Activated effector memory CD4-positive, alpha-beta T cell treated with Interleukin-2 at 50 U/mL for 16 hours (primary cell): ENCODE results near the gene CTU2.
A peak's percentile ranks its signal among the peaks of the same experiment; 100 is the strongest.

Experiments used
- DNase-seq: peaks from one replicate; pipeline ENCODE4 v3.0.0-alpha.2; 2020

The CTU2 gene

DNA sequence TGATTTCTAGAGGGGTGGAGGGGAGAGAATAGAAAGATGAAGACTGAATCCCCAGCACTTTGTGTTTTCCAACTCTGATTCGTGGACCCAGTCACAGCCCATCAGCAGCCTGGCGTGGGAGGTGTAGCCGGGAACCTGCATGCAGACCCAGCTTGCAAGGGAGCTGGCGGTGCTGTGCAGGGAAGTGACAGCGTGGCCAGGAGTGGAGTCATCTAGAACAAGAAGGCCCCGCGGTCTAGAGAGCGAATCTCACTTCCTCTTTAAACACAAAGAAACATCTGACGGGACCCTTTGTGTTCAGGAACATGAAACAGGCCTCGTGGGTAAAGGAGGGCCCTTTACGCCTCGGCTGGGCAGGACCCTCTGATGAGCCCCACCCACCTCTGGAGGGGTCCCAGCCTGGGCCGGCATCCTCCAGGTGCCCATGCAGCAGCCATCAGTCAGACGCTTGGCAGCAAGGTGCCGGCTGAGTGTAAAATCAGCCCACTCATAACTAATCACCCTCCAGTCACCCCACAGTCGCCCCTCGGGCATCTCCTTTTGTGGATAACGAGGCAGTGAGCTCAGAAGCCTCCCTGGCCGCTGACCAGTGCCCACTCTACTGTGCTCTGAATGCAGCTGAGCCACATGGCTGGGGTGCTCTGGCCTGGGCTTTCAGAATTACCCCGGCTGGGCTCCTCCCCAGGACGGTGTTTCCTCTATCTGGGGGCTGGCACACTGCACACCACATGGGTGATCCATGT lies 24.4 kb upstream of the CTU2 start:
- peak; percentile 38 for DNase-seq

DNA sequence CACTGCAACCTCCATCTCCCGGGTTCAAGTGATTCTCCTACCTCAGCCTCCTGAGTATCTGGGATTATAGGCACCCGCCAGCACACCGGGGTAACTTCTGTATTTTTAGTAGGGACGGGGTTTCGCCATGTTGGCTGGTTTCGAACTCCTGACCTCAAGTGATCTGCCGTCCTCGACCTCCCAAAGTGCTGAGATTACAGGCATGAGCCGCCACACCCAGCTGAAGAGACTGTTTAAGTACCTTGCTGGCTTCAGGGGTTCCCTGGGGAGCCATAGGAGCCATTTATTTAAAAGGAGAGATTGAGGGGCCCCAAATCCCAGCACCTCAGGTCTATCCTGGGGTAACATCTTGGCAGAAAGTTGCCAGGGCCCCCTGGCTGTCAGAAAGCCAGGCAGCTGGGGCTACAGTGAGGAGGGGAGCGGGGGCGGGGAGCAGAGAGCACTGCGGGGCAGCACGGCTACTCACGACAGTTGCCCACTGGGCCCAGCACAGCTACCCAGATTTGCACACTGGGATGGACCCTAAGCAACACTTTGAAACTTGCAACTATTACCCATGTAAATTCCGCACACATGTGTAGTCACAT lies 21.6 kb upstream of the CTU2 start:
- DNase-seq, result no peak

- DNase-seq, result peak; percentile 55
Observed at GRCh38 chr16:88685156-88686061, 20.9 kb upstream of the CTU2 start.

DNA sequence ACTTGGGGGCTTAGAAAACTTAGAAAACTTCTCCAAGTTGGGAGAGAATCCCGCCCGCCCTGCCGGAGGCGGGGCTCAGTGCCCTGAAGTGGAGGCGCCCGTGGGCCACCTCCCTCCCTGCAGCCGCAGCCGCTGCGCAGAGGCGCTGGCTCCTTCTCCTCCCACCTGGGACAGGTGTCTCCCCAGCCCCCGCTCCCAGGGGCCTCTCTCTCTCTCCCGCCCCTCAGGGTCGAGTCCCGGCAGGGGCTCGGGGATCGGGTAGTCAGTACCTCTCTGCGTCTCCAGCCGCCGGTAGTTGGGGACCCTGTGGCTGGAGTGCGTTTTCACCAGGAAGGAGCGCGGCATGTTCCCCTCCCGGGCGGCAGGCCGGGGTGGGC lies 20.3 kb upstream of the CTU2 start:
- DNase-seq, result peak; percentile 40

DNA sequence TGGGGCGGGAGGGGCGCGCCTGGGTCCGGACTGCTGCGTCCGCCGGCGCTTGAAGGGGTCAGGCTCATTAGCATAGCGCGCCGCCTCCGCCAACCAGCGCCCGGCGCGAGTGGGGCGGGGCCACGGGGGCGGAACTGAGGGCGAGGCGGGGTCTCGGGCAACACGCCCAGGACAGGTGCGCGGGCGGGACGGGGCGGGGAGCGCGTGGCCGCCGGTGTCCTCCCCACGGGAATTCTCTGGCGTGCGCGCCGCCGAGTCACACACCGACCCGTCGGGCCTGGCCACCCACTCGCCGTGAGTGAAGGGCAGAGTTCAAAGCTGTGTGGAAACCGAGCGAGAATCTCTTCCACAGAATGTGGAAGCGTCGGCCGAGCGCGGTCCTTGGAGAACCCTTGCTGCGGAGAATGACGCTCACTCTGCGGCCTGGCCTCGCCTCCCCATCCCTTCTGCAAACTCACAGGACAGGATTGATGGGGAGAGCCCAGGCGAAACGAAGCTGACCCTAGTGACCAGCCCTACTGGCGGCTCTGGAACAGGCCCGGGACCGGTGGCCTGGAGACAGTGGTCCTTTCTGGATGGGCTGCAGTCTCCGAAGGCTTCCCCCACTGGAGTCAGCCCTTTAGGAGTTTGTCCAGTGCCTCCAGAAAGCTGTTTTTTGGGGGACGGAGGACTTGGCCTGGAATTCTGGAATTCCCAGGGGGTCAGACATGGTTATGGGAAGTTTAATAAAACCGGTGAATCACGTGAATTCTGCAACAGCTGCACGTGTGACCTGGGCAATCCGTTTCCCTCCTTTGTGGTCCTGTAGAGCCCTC lies 19.7 kb upstream of the CTU2 start, which contains the start of gene SNAI3:
SNAI3 (minus strand) TSS at position 69 of the 815 bp plus-strand sequence. CDS start 101 bp downstream, outside the sequence.
- DNase-seq, result peak; percentile 81

DNA sequence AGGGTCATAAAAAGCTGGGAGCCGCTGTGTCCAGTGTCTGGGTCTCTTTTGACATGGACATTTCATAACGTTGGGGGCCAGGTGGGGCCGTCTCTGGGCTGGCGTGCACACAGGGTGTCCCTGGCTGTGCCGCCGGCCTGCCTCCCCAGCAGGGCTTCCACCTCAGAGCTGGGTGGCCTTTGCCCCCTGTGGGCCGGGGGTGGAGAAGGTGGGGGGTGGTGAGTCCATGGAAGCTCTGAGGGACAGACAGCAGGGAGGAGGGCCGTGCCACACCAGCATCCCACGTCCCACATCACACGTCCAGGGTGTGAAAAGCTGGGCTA lies 19.1 kb upstream of the CTU2 start:
- no peak for DNase-seq

DNA sequence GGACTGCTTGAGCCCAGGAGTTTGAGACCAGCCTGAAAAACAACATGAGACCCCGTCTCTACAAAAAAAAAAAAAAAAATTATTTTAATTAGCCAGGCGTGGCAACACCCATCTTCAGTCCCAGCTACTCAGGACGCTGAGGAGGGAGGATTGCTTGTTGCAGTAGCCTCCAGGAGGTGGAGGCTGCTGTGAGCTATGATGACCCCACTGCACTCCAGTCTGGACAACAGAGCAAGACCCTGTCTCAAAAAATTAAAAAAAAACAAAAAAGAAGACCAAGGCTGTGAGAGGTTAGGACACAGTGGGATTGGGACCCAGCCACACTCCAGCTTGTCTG lies 18.7 kb upstream of the CTU2 start:
- DNase-seq, result no peak

DNA sequence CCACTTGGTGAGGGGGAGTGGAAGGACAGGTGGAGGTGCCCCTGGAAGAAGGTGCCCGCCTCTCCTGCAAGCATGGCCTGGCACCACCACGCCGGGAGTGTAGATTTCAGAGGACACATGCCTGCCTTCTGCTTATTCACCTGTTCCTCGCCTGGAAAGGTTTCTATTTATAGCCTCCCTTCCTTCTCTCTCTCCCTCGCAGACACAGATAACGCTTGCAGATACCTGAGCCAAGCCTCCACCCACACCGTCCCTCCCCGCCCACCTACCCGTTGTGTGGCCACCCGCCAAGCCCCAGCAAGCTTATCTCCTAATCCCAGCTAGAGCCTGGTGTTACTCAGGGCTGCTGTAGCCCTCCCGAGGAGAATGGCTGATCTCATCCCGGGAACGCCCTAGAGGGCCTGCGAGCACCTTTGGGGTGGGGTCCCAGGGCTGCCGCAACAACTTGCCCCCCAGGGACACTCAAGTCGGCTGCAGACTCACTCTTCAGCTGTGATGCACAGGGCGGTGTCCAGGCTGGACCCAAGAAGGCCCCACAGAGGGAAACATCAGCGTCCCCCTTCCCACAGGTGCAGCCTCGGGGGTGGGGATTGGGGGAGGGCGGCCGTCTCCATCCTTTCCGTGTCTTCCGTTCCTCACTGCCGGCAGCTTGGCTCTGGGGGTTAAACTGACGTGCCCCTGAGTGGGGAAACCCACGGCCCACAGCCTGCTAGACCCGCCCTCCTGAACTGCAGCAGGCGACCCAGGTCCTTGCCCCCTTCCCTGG lies 18.1 kb upstream of the CTU2 start:
- DNase-seq, result no peak

GRCh38 chr16:88690341-88691128 lies 15.8 kb upstream of the CTU2 start:
- DNase-seq, result no peak

DNA sequence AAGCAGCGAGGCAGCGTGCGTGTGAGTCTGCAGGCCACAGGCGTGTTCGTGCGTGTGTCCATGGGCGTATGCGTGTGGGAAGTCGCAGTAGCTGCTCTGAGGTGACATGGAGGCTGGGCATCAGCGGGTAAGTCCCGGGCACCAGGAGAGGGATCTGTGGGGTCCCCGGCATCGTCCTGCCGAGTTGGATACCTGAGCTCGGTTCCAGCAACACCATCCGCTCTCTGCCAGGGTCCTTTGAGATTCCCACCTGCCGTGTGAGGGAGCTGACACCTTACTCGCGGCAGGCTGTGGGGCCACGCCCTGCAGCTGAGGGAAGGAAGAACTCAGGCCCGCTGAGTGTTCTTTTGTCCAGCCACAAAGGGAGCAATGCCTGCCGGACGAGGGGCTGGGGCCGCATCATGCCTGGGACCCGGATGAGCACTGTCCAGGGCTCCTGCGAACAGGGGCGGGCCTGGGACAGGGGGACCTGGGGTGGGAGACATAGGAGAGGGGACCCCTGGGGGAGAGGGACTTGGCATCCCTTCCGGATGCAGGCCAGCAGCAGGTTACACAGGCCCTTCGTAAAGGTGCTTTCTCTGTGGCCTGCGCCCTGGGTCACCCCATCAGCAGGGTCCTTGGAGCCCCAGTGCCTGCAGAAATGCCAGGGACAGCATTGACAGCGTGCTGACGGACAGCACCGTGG lies 15.0 kb upstream of the CTU2 start:
- DNase-seq, result no peak

- peak; percentile 57 for DNase-seq
Observed at GRCh38 chr16:88691924-88692560, 14.3 kb upstream of the CTU2 start.

- DNase-seq, result no peak
Observed at GRCh38 chr16:88692861-88693260, 13.4 kb upstream of the CTU2 start.

GRCh38 chr16:88693420-88694177 lies 12.7 kb upstream of the CTU2 start:
- DNase-seq, result no peak

DNA sequence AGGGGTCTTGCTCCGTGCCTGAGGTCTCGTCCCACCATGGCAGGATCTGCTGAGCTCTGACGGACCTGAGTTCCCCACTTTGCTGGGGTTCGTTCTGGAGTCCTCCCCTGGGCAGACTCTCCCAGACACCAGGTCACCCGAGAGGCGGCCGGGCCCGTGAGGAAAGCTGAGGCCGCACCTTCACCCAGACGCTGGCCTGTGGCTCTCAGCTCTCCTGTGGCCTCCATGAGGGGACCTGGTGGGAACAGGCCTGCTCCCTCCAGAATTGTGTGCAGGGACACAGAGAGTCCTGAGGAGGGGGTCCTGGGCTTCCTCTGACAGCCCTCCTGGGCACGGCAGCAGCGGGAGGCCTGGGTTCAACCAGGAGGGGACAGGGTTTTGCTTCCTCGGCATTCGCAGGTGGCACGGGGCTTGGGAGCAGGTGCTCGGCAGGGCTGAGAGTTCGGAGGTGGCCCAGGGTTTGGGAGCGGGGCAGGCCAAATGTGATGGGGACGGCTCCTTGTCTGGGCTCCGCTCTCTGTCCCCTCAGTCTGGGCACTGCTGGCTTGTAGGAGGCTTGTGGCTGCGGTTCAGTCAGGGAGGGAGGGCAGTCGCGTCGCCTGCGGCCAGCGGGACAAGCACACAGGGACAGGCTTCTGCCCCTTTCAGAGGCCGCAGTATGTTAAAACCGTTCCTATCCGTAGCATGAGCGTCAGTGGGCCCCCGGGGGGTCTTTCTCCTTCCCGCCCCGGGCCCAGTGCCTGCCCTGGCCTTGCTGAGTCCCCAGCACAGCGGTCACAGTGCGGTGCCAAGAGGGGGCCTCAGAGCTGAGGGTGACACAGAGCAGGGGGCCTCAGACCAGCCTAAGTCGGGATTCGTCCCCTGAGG lies 11.8 kb upstream of the CTU2 start:
- DNase-seq, result no peak

- DNase-seq, result no peak
Observed at GRCh38 chr16:88695218-88695617, 11.1 kb upstream of the CTU2 start.

GRCh38 chr16:88695753-88696152 lies 10.6 kb upstream of the CTU2 start:
- no peak for DNase-seq

- no peak for DNase-seq
Observed at GRCh38 chr16:88696441-88696840, 9.9 kb upstream of the CTU2 start.

DNA sequence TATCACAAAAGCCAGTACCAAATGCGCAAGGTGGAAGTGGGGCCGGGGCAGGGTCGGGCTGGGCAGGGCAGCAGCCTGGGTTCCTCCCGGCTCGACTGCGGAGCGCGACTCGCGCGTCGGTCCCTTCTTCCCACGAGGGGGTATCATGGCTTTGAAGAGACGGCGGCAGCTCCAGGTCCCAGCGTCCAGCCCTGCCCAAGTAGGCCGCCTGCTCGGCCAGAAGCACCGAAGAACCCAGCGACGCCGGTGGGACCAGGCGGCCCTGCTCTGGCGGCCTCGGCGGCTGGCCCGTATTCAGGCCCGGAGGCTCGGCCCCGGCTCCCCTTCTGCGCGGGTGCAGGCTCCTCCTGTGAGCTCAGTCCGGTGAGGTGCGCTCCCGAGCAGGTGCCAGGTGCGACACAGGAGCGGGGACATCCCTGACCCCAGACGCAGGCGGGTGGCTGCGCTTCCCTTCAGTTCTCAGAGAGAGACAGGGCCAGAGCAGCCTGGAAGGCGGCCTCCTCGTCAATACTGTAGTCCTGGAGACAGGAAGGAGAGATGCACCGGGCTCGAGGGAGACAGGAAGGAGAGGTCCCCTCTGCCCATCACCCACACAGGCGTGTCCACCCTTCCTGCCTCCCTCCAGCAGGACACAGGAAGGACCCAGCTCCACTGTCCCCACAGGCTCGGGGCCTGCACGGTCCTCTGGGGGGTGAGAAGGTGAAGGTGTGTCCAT lies 9.0 kb upstream of the CTU2 start:
- no peak for DNase-seq
